Measurements from ENCODE around the gene TAF6L. TPM values are rescaled to one million over a fixed set of nuclear protein-coding genes. Genes with fewer than 3 reads are reported as not detected.
A peak's percentile ranks its signal among the peaks of the same experiment; 100 is the strongest.

TAF6L gene, protein sequence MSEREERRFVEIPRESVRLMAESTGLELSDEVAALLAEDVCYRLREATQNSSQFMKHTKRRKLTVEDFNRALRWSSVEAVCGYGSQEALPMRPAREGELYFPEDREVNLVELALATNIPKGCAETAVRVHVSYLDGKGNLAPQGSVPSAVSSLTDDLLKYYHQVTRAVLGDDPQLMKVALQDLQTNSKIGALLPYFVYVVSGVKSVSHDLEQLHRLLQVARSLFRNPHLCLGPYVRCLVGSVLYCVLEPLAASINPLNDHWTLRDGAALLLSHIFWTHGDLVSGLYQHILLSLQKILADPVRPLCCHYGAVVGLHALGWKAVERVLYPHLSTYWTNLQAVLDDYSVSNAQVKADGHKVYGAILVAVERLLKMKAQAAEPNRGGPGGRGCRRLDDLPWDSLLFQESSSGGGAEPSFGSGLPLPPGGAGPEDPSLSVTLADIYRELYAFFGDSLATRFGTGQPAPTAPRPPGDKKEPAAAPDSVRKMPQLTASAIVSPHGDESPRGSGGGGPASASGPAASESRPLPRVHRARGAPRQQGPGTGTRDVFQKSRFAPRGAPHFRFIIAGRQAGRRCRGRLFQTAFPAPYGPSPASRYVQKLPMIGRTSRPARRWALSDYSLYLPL
- 37.7 and 44.2 TPM in 2 replicates for total RNA-seq (2021)
- long read RNA-seq, transcript TAF6L-201 (11 exons, 2,116 nt), result major isoform, 12 of 16 reads
- long read RNA-seq, partial matches to known transcripts, result 0 of 16 reads
- long read RNA-seq, other reads (novel, unspliced or antisense), result 4 of 16 reads

DNA sequence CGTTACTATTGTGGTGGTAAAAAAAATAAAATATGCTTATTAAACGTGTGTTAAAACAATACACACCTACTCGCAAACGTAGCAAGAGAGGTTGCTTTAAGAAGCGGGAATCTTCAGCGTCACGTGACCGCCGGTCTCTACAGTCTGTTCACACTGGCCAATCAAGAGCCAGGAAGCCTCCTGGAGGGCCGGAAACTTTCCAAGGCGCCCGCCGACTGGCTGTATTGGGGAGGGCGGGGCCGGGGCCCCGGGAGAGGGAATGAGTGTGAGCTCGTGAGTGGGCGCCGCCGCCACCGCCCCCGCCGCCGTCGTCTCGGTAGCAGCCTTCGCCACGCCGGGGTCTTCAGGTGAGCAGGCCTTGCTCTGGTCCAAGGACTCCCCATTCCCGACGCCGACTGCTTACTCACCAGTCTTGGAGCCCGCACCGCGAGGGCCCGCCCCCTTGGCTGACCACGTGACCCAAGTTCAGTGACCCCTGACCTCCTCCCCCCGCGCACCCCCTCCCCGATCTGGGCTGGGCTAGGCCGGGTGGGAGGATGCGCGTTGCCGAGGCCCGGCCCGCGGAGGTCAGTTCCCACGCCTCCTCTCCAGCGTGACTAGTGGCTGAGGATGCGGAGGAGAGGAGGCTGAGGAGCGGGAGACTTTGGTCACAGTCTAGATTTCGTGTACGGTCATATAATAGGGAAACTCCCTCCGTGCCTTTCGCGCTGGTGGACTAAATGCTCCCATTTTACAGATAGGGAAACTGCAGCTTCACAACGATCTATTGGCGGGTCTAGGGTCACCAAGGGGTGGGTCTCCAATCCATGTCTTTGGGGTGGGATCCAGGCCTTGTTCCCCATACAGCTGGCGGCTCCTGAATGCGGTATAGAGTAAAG lies at the start of gene TAF6L:
Gene TAF6L, plus strand, starts transcription at position 253 of the 878 bp plus-strand sequence. CDS start 4,388 bp downstream, outside the sequence.
- H2BK12ac ChIP-seq (ENCODE audit: insufficient read length, low read depth, low read length), result no peak within 1 kb of the TSS
- peak within 1 kb of the TSS; percentile 90 for H3K18ac ChIP-seq (ENCODE audit: insufficient read length, low read depth, low read length)
- no peak within 1 kb of the TSS for H3K4ac ChIP-seq (ENCODE audit: low read depth, low read length)
- H3K4me1 Mint-ChIP-seq, result peaks cover 16 to 19% of the 10 kb centered on the region in 2 experiments
- no peak within 1 kb of the TSS for H4K91ac ChIP-seq (ENCODE audit: insufficient read length, low read depth, low read length)
- peak within 1 kb of the TSS; percentile 20 for H3K27ac ChIP-seq (ENCODE audit: insufficient read length, low read depth, low read length)
- no peak within 1 kb of the TSS for H2BK5ac ChIP-seq (ENCODE audit: insufficient read length, low read length)
- H3K79me2 ChIP-seq (ENCODE audit: insufficient read depth, low read length), result peaks cover 3% of the 10 kb centered on the region
- DNase-seq, result peak; percentile 98
- H4K20me1 ChIP-seq (ENCODE audit: control insufficient read depth, insufficient read depth, insufficient read length), result no peaks in the 10 kb centered on the region
- H3K79me1 ChIP-seq (ENCODE audit: insufficient read depth, low read depth, low read length, poor library complexity, severe bottlenecking), result no peaks in the 10 kb centered on the region
- H3K23ac ChIP-seq (ENCODE audit: insufficient read length, low read depth, low read length), result no peak within 1 kb of the TSS
- H2AFZ ChIP-seq (ENCODE audit: low read length), result no peak within 1 kb of the TSS
- TF ChIP-seq, protein P1, sequence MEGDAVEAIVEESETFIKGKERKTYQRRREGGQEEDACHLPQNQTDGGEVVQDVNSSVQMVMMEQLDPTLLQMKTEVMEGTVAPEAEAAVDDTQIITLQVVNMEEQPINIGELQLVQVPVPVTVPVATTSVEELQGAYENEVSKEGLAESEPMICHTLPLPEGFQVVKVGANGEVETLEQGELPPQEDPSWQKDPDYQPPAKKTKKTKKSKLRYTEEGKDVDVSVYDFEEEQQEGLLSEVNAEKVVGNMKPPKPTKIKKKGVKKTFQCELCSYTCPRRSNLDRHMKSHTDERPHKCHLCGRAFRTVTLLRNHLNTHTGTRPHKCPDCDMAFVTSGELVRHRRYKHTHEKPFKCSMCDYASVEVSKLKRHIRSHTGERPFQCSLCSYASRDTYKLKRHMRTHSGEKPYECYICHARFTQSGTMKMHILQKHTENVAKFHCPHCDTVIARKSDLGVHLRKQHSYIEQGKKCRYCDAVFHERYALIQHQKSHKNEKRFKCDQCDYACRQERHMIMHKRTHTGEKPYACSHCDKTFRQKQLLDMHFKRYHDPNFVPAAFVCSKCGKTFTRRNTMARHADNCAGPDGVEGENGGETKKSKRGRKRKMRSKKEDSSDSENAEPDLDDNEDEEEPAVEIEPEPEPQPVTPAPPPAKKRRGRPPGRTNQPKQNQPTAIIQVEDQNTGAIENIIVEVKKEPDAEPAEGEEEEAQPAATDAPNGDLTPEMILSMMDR (conservative IDR thresholded peaks at IDR 0.05), result no peak
- H3K9ac ChIP-seq (ENCODE audit: extremely low read depth, insufficient read length, low read length), result peak within 1 kb of the TSS; percentile 74
- peak within 1 kb of the TSS; percentile 95 to 100 (median 98) for H3K27ac Mint-ChIP-seq
- peak within 1 kb of the TSS; percentile 78 for H3K4me2 ChIP-seq (ENCODE audit: insufficient read depth, insufficient read length, low read length)
- H4K5ac ChIP-seq (ENCODE audit: insufficient read length, low read depth, low read length), result no peak within 1 kb of the TSS
- no peak within 1 kb of the TSS for H4K8ac ChIP-seq (replicated peaks; ENCODE audit: insufficient read length, low read depth, low read length)
- H3K27me3 Mint-ChIP-seq (ENCODE audit: low read depth), result no peaks in the 10 kb centered on the region
- no CpG with 5 or more reads among the region's 60 CpGs for WGBS (ENCODE audit: extremely low coverage, insufficient read length, low lambda C conversion rate)
- H3K9me3 Mint-ChIP-seq, result no peaks in the 10 kb centered on the region; a peak in 1 of 5 replicates
- H2BK15ac ChIP-seq (ENCODE audit: low read depth, low read length), result no peak within 1 kb of the TSS
- no peak within 1 kb of the TSS for H2BK20ac ChIP-seq (ENCODE audit: low read depth, low read length, poor library complexity, severe bottlenecking)
- no peaks in the 10 kb centered on the region for H3K4me1 ChIP-seq (ENCODE audit: insufficient read depth, low read length)
- peaks cover 18 to 38% (median 28%) of the 10 kb centered on the region in 3 experiments for H3K36me3 Mint-ChIP-seq (ENCODE audit: insufficient read depth in 1 of 3, low read depth in 3 of 3)
- no peaks in the 10 kb centered on the region for H3K27me3 ChIP-seq (ENCODE audit: insufficient read depth, low read length)
- H2AK5ac ChIP-seq (ENCODE audit: insufficient read length, low read length), result no peak within 1 kb of the TSS
- peak within 1 kb of the TSS; percentile 87 to 94 for H3K4me3 Mint-ChIP-seq
- no peaks in the 10 kb centered on the region for H3K9me3 ChIP-seq (ENCODE audit: control insufficient read depth, low read depth, low read length)
- H3K56ac ChIP-seq (ENCODE audit: insufficient read length, low read depth, low read length), result no peak within 1 kb of the TSS
- peak within 1 kb of the TSS; percentile 83; the same call in 1 of the 2 replicates for H3K14ac ChIP-seq (ENCODE audit: insufficient read depth, low read length)
- H2BK120ac ChIP-seq (ENCODE audit: low read depth, low read length, poor library complexity, severe bottlenecking), result no peak within 1 kb of the TSS
- H3K23me2 ChIP-seq (ENCODE audit: insufficient read length, low read depth, low read length, poor library complexity, severe bottlenecking), result peaks cover 3% of the 10 kb centered on the region
- no peak within 1 kb of the TSS for H3T11ph ChIP-seq (ENCODE audit: low read length)
